ENCODE data around the gene CFAP100.

Gene CFAP100

GRCh38 chr3:126377211-126377610 lies 17.5 kb upstream of the CFAP100 start:
- no peak for DNase-seq

GRCh38 chr3:126378341-126378751 lies 16.4 kb upstream of the CFAP100 start:
- DNase-seq, result no peak

- no peak for DNase-seq
These were observed 14.5 kb upstream of the CFAP100 start for GRCh38 chr3:126380011-126380768.

DNA sequence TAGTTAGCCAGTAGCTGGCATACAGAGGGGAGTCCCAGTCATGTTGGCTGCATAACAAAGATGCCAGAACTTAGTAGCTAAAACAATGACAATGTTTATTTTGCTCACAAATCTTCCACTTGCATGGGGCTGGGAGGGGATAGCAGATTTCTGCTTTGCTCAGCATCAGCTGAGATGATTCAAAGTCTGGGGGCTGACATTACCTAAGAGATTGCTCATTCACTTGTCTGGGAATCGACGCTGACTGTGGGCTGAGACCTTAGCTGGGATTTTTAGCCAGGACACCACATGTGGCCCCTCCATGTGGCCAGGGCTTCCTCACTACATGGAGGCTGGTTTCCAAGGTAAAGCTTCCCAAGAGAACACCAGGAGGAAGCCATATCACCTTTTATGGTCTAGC lies 12.7 kb upstream of the CFAP100 start:
- no peak for DNase-seq

DNA sequence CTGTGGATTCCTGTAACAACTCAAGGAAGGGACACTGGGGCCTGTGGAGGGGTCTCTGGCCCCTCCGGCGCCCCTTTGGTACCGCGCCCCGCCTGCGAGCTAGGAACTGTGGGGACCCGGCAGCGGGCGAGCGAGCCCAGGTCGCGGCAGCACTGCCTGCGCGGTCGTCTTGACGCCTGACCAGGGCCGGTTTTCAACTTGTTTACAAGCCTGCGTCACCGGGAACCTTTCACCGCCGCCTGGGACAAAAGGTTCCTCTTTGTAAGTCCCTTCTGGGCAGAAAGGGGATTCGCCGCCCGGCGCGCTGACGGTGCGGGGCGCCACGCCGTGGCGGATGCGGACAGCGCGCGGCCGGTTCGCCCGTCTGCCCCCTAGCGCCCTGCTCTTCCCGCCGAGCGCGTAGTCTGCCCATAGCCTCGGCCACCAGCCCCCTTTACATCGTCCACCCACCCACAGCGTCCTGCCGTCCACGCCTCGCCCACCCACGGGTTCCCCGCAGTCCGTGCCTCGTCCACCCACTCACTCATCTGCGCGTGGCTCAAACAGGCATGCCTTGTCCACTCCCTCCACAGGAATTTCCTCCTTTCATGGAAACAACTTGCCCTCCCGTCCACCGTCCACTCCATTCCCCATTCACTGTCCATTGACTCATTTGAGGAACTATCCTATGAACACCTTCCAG lies 5.5 kb upstream of the CFAP100 start:
- peak; percentile 17 for DNase-seq

DNA sequence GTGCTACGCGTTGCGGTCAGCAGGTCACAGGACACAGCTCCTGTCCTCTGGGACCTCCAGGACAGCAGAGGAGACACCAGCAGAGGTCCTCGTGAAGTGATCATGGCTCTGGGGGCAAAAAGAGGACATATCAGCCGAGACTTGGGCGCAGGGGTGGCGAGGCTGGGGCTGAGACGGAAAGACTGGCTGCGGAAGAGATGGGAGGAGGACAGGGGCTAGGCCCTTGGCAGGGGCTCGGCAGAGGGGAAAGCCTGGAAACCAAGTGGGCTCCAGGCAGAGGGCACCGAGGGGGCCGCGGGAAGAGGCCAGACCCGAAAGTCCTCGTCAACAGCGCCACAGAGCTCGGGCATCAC lies 4.9 kb upstream of the CFAP100 start:
- DNase-seq, result no peak

- DNase-seq, result no peak
These were observed 4.5 kb upstream of the CFAP100 start for GRCh38 chr3:126390201-126390600.

DNA sequence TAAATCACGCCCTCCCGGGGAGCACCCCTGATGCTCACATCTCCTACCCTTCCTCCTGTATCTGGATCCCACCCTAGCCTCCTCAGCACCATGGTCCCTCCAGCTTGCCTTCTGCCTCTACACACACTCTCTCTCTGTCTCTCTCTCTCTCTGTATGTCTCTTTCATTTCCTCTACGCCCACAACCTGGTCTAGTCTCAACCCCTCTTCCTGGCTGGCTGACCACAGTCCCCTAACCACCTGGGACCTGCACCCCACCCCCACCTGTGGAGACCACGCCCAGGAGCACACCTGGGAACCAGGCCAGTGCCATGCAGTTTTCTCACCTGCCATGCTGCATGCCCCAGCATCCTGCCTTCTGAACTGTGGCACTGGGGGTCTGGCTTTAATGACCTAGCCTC lies 4.0 kb upstream of the CFAP100 start:
- DNase-seq, result no peak

- no peak for DNase-seq
These were observed 3.1 kb upstream of the CFAP100 start for GRCh38 chr3:126391631-126392030.

- no peak for DNase-seq
These were observed 2.5 kb upstream of the CFAP100 start for GRCh38 chr3:126392246-126392645.

GRCh38 chr3:126393563-126393962 lies 1.1 kb upstream of the CFAP100 start:
- DNase-seq, result no peak

GRCh38 chr3:126394977-126395321 lies 240 bp downstream of the CFAP100 start:
- no peak for DNase-seq

DNA sequence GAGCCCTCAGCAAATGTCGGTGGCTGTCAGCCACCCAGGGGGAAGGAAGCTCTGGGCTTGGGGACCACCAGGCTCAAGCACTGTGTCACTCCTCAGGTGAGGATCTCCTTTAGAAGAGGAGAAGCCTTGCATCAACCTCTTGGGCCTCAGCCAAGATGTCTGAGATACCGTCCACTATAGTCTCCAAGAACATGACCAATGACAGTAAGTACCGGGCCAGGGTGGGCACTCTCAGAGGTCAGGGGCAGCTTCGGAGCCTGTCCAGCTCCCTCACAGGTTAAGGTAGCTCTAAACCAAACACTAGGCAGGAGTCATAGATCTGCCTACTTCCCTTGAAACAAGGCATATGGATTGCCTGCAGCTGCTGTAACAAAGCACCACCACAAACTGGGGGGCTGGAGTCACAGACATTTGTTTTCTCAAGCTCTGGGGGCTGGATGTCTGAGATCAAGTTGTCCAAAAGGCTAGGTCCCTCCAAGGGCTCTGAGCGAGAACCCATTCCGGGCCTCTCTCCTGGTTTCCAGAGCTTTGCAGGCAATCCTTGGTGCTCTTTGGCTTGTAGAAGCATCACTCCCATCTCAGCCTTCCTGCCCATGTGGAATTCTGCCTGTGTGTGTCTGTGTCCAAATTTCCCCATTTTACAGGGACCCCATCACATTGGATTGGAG lies 1.3 kb downstream of the CFAP100 start:
- no peak for DNase-seq

GRCh38 chr3:126396536-126396935 lies 1.8 kb downstream of the CFAP100 start:
- no peak for DNase-seq

GRCh38 chr3:126397610-126398422 lies 3.1 kb downstream of the CFAP100 start:
- DNase-seq, result no peak

- DNase-seq, result no peak
These were observed 4.0 kb downstream of the CFAP100 start for GRCh38 chr3:126398423-126399350.

DNA sequence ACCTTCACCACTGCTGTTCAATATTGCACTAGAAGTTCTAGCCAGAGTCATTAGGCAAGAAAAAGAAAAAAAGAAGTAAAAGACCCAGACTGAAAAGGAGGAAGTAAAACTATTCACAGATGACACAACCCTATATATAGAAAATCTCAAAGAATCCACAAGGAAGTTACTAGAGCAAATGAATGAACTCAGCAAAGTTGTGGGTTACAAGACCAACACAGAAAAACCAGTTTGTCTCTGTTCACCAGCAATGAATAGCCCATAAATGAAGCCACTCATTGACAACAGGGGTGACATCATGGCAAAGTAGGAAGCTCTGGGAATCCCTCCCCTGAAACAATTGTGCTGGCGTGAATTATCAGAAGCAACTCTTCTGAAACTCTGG lies 4.6 kb downstream of the CFAP100 start:
- DNase-seq, result no peak

GRCh38 chr3:126399756-126400155 lies 5.0 kb downstream of the CFAP100 start:
- no peak for DNase-seq

DNA sequence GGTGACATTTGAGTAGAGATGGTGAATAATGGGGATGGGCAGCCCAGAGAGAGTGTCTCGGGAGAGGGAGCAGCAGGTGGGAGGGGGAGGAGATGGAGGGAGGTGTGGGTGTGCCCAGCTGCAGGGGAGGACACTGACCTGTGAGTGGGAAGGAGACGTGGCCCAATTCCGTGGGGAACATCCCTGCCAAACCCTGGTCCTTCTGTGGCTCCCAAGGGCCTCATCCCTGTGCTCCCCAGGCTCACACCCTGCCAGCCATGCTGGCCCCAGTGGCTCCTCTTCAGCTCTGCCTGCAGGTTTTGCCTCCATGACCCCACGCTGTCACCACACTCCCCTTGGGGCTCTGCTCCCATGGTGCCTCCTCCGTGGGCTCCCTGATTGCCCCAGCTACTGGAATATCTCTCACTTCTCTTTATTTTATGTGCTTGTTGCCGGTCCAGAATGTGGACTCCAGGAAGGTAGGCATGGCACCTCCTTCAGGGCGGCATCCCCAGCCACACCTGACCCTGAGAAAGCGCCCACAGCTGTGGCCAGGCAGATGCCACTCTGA lies 7.0 kb downstream of the CFAP100 start:
- DNase-seq, result no peak

GRCh38 chr3:126402178-126402577 lies 7.5 kb downstream of the CFAP100 start:
- no peak for DNase-seq

GRCh38 chr3:126402666-126403302 lies 8.1 kb downstream of the CFAP100 start:
- DNase-seq, result no peak

Measured in activated gamma-delta T cell treated with Interleukin-2 at 50 U/mL for 16 hours (primary cell).